AG09319 (cell line): Measurements from ENCODE around the gene ENO4.

ENCODE experiments used
- DNase-seq: peaks from one replicate; pipeline ENCODE4 v3.0.0-alpha.2; 2010; ENCODE audit warnings: low read depth; ENCODE audit errors: extremely low read depth
- CTCF ChIP-seq: IDR thresholded peaks from 2 replicates; pipeline ENCODE4 v1.5.1; 2011; ENCODE audit warnings: low read depth, mild to moderate bottlenecking, inconsistent platforms, low read length, moderate library complexity

The ENO4 gene

DNA sequence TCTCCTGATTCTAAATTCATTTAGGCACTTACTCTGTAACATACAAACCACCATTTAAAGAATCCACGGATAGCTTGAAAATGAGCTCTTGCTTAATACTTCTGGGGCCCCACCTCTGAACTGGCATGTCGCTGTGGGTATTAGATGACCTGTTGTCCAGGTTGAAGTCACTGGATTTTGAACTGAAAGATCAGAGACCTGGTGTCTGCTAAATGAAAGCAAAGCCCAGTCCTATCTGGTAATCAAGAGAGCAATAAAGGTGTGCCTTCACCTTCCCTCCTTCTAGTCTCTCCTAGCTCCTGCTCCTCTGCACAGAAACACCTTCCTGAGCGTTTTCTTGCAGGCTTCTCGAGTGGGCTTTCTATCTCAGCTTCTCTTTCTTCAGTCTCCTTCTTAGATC, 4.4 kb downstream of the ENO4 start:
- TF ChIP-seq CTCF, result no peak
- DNase-seq, result no peak

- no peak for TF ChIP-seq CTCF
- DNase-seq, result no peak
Observed at GRCh38 chr10:116857156-116857555, 7.9 kb downstream of the ENO4 start.

DNA sequence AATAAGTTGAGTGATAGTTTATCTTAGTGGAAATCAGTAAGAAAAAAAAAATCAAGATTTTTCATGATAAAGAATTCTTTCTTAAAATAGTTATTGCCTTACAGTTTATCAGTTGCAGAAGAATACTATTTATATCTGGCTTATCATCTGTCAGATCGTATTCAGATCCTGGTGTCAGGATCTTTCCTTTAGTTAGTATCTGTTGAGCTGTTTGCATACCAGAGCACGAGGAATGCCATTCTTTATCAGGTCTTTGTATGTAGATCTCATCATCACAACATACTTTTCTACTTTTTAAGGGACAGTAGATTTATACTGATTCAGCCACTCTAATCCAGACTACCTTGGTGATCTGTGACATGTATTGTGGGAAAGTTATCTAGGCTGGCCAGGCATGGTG, 12.5 kb downstream of the ENO4 start:
- TF ChIP-seq CTCF, result no peak
- no peak for DNase-seq

- TF ChIP-seq CTCF, result no peak
Observed at GRCh38 chr10:116864436-116864835, 15.1 kb downstream of the ENO4 start.

GRCh38 chr10:116866066-116866465, 16.8 kb downstream of the ENO4 start:
- TF ChIP-seq CTCF, result no peak
- DNase-seq, result no peak

More at GRCh38 chr10:116864436-116864835, 15.1 kb downstream of the ENO4 start:
- no peak for DNase-seq

GRCh38 chr10:116866987-116867595, 17.8 kb downstream of the ENO4 start:
- TF ChIP-seq CTCF, result no peak
- no peak for DNase-seq

DNA sequence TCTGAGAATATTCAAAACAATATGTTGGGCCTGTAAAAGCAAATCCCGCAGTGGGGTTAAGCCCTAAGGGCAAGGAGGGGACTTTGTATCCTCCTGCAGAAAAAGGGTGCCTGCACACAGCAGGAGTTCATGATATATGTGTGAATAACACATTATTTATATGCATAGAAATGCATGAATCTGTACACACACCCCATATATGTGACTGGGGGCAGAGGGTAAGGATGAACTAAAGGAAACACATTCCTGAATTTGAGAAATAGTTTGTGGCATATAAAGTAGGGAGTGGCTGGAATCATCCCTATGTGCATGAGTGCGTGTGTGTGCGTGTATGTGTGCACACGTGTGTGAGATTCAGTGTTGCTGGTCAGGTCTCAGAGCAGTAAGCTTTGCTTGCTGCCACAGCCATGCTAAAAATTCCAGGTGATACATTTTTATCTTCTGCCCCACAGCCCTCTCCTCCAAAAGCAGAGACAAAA, 18.9 kb downstream of the ENO4 start:
- no peak for DNase-seq
- TF ChIP-seq CTCF, result no peak
